Forelimb muscle (tissue), 1 donor: ENCODE results near the gene CYP2C19. TPM values are rescaled to one million over a fixed set of nuclear protein-coding genes. Genes with fewer than 3 reads are reported as not detected.
"Not testable (repeated sequence)": the region's sequence is repeated elsewhere in the genome, so short reads cannot be mapped to it uniquely, and the experiment has no call there.

Source experiments
- DNase-seq: peaks from one replicate; pipeline ENCODE4 v3.0.0-alpha.2; 2013; ENCODE audit warnings: low read depth
- polyA plus RNA-seq: library from polyadenylated mRNA; unstranded; fragments of 120-200 nt; gene quantifications from one replicate; pipeline ENCODE4 v1.2.1, GENCODE V29; 2013; ENCODE audit not compliant: insufficient read length

Gene CYP2C19
- polyA plus RNA-seq: not detected

- DNase-seq: no peak
Measured at GRCh38 chr10:94762393-94762792, at the start of gene CYP2C19. Gene CYP2C19, plus strand, starts transcription at chr10:94762681. Its CDS starts 25 bp downstream, at chr10:94762706.

- DNase-seq: no peak
Measured at GRCh38 chr10:94725871-94726270, 36.6 kb upstream of the CYP2C19 start.

DNA sequence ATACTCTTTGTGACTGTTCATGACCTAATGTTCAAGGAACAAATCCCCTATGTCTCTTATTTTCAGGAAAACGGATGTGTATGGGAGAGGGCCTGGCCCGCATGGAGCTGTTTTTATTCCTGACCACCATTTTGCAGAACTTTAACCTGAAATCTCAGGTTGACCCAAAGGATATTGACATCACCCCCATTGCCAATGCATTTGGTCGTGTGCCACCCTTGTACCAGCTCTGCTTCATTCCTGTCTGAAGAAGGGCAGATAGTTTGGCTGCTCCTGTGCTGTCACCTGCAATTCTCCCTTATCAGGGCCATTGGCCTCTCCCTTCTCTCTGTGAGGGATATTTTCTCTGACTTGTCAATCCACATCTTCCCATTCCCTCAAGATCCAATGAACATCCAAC lies 27.3 kb upstream of the CYP2C19 start:
- no peak for DNase-seq

GRCh38 chr10:94738588-94738987 lies 23.9 kb upstream of the CYP2C19 start:
- DNase-seq: no peak

- DNase-seq: no peak
Measured at GRCh38 chr10:94747137-94747536, 15.3 kb upstream of the CYP2C19 start.

- no peak for DNase-seq
Measured at GRCh38 chr10:94747838-94748237, 14.6 kb upstream of the CYP2C19 start.

DNA sequence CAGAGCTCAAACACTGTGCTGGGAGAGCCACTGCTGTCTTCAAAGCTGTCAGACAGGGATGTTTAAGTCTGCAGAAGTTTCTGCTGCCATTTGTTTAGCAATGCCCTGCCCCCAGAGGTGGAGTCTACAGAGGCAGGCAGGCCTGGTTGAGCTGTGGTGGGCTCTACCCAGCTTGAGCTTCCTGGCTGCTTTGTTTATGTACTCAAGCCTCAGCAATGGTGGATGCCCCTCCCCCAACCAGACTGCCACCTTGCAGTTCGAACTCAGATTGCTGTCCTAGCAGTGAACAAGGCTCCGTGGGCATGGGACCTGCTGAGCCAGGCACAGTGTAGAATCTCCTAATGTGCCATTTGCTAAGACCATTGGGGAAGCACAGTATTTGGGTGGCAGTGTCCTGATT lies 4.6 kb upstream of the CYP2C19 start:
- DNase-seq: no peak

DNA sequence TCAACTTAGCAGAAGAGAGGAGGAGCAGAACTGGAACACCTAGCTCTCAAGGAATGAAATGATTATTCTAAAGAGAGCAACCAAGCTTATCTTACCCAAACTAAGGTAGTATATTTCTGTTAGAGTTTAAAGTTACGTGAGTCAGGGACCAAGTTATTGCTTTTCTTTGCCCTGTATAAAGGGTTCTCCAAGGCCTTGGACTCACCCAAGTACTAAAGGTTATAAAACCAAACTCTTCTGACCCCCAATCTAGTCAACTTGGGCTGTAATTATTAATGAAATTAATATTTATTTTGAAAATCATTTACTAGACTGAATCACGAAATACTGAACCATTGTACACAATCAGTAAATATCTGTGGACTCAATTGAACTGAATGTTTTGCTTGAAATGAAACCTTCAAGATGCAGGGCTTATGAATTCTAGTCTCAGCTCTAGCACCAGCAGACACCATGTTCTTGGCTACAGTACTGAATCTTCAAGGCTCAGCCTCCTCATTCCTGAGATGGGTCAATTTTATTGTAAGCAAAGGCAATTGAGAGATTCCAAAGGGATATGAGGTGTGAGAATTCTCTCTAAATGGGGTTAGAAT lies 1.8 kb upstream of the CYP2C19 start:
- DNase-seq: no peak

DNA sequence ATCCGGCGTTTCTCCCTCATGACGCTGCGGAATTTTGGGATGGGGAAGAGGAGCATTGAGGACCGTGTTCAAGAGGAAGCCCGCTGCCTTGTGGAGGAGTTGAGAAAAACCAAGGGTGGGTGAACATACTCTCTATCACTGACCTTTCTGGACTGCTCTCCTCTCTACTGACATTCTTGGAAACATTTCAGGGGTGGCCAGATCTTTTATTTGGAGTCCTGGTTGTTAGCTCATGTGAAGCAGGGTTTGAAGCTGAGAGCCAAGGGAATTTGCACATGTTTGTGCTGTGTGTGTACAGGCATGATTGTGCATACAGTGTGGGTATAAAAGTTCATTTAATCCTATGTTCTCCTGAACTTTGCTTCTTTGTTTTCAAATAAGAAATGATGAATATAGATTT lies 12.9 kb downstream of the CYP2C19 start:
- DNase-seq: not testable (repeated sequence)

GRCh38 chr10:94777886-94778458 lies 15.5 kb downstream of the CYP2C19 start:
- DNase-seq: no peak

DNA sequence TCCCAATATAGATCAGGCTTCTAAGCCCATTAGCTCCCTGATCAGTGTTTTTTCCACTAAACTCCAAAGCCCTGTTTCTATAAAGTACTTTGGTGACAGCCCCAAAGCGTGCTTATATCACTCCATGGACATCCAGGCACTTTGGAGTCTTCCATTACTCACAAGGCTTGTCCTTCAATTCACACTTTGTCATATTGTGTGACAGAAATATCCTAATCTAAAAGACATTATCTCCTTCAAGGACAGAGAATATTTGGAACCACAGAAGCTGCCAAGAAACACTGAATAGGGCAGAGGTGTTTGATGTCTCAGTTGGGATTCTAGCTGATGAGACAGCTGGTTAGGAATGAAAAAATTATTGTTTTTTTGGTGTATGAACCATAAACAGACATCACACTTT lies 18.4 kb downstream of the CYP2C19 start:
- no peak for DNase-seq

- DNase-seq: no peak
Measured at GRCh38 chr10:94784256-94784655, 21.8 kb downstream of the CYP2C19 start.

- no peak for DNase-seq
Measured at GRCh38 chr10:94785211-94785610, 22.7 kb downstream of the CYP2C19 start.

- DNase-seq: not testable (repeated sequence)
Measured at GRCh38 chr10:94800551-94800950, 38.1 kb downstream of the CYP2C19 start.

DNA sequence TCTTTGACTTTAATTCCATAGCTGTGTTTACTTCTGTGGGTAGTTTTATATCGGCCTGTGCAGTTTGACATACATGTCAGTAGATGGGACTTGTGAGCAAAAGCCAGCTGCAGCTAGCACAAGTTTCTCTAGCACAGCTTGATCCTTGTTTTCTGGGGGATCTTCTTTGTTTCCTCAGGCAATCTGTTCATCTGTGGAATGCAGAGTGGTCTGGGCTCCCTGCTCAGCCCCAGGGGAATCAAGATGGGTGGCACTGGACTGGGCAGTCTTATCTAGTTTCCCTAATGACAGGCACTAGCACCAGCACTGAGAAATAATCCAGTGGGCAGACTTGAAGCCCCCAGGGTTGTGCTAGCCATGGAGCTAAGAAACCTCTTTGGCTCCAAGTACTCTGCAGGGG lies 40.8 kb downstream of the CYP2C19 start:
- DNase-seq: no peak

DNA sequence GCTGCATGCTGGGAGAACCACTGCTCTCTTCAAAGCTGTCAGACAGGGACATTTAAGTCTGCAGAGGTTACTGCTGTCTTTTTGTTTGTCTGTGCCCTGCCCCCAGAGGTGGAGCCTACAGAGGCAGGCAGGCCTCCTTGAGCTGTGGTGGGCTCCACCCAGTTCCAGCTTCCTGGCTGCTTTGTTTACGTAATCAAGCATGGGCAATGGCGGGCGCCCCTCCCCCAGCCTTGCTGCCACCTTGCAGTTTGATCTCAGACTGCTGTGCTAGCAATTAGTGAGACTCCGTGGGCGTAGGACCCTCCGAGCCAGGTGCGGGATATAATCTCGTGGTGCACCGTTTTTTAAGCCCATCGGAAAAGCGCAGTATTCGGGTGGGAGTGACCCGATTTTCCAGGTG lies 67.5 kb downstream of the CYP2C19 start:
- not testable (repeated sequence) for DNase-seq

DNA sequence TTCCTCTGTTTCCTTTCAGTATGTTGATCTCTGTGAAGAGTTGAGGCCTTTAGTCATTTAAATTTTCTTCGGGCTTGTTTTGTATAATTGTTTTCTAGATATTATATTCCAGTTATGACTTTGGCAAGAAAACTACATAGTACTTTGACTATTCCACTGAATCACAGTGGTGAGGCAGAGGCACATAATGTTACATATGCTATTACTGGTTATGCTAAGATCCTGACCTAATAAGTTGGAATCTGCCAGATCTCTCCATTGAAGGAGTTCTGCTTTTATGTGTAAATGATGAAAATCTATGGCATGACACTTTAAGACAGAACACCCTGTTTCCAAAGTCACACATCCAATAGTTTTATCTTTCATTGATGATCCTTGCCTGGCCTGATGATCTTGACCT lies 83.7 kb downstream of the CYP2C19 start:
- DNase-seq: no peak

GRCh38 chr10:94850766-94851165 lies 88.3 kb downstream of the CYP2C19 start:
- DNase-seq: no peak

DNA sequence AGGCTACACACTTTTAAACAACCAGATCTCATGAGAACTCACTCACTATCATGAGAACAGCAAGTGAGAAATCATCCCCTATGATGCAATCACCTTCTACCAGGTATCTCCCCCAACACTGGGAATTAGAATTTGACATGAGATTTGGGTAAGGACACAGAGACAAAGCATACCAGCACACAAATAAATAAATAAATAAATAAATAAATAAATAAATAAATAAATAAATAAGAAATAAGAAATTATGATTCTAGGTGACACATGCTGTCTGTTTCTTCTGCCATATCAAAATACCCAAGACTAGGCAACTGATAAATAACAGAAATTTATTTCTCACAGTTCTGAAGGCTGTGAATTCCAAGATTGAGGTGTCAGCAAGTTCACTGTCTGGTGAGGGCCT lies 88.8 kb downstream of the CYP2C19 start:
- DNase-seq: no peak

- no peak for DNase-seq
Measured at GRCh38 chr10:94852438-94852837, 90.0 kb downstream of the CYP2C19 start.

GRCh38 chr10:94853065-94853464 lies 90.6 kb downstream of the CYP2C19 start:
- no peak for DNase-seq

- no peak for DNase-seq
Measured at GRCh38 chr10:94858005-94858404, 95.5 kb downstream of the CYP2C19 start.

DNA sequence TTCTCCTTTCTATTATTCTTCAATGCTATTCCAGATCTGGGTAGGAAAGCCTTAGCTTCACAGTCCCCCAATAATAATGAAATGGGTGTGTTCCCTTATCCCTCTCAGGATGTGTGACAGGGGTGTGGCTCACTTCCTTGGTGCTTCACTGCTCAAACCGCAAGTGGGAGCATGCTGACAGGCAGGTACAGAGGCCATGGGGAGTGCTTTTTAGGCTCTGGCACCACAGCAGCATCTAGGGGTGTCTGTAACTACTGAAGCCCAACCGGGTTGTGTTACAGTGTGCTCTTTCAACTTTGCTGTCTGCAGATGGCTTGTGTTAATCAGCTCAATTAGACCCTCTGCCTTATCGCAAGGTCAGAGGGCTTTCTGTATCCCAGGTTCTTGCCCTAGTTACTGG lies 96.6 kb downstream of the CYP2C19 start:
- DNase-seq: no peak

GRCh38 chr10:94878649-94879048 lies 116.2 kb downstream of the CYP2C19 start:
- no peak for DNase-seq
